A549 (cell line): ENCODE measurements around the gene RBM4B. TPM values are rescaled to one million over a fixed set of nuclear protein-coding genes. Genes with fewer than 3 reads are reported as not detected.

Source experiments
- ATAC-seq, 2 experiments: fragments of 200-7000 bp in 1 of 2; fragments of >200 bp in 1 of 2; cut with Nextera tagmentation in 1 of 2; cut with Tn5 transposase in 1 of 2; 3 replicates each; pipeline versions ENCODE4 v1.8.0 to v1.9.1; 2018 to 2020; ENCODE audit warnings: mild to moderate bottlenecking in 1 of 2, moderate library complexity in 1 of 2
- CTCF ChIA-PET: fragments of 300-600 bp; sonication (Branson Sonifier 250); formaldehyde crosslinking; extraction: SDS; loops from one replicate; lab custom pipeline; 2021; ENCODE audit warnings: antibody characterized with exemption, inconsistent platforms; lab: Yijun Ruan, JAX
- POLR2A ChIA-PET: fragments of 350-600 bp; formaldehyde crosslinking; extraction: SDS; loops from one replicate; lab custom pipeline; 2021; ENCODE audit warnings: antibody characterized with exemption, inconsistent platforms; lab: Yijun Ruan, JAX
- DNase-seq, 2 experiments: peaks; one replicate each; pipeline versions ENCODE4 v3.0.0 to v3.0.0-alpha.2; 2011 to 2016; ENCODE audit warnings: low read depth in 1 of 2, low spot score in 1 of 2
- FAIRE-seq: peaks from 2 replicates; lab custom pipeline; 2011; peaks lifted over from hg19 to GRCh38; lab: Jason Lieb, UNC
- H3K27ac ChIP-seq, 2 experiments: fragments of >200 bp; sonication (Bioruptor Twin); formaldehyde crosslinking; 3 replicates each; pipeline ENCODE4 v1.5.1; 2016 to 2017
- H3K4me1 ChIP-seq: fragments of >200 bp; sonication (Bioruptor Twin); formaldehyde crosslinking; 3 replicates; pipeline ENCODE4 v1.6.1; 2016
- H3K4me2 ChIP-seq: fragments of >200 bp; sonication (Bioruptor Twin); formaldehyde crosslinking; 3 replicates; pipeline ENCODE4 v1.6.1; 2016
- H3K4me3 ChIP-seq: fragments of >200 bp; sonication (Bioruptor Twin); formaldehyde crosslinking; 3 replicates; pipeline ENCODE4 v1.5.1; 2016
- H3K9me3 ChIP-seq: fragments of >200 bp; sonication (Bioruptor Twin); formaldehyde crosslinking; 3 replicates; pipeline ENCODE4 v1.6.1; 2016
- EHMT2 ChIP-seq: fragments of 200-600 bp; sonication (generic); IDR thresholded peaks from 2 replicates; pipeline ENCODE4 v1.6.1; 2016; ENCODE audit warnings: antibody characterized with exemption, low read depth, mild to moderate bottlenecking, moderate library complexity
- GATA3 ChIP-seq: IDR thresholded peaks from 2 replicates; pipeline ENCODE4 v1.6.1; 2012; ENCODE audit warnings: borderline replicate concordance
- HDAC2 ChIP-seq: fragments of 200-600 bp; sonication (generic); IDR thresholded peaks from 2 replicates; pipeline ENCODE4 v1.6.1; 2016
- HOXB13 ChIP-seq: fragments of 250-450 bp; sonication (Bioruptor Pico); IDR thresholded peaks from 2 replicates; pipeline ENCODE4 v1.5.0; 2020; ENCODE audit warnings: low read depth, mild to moderate bottlenecking, moderate library complexity
- KDM1A ChIP-seq: fragments of 200-600 bp; sonication (generic); IDR thresholded peaks from 2 replicates; pipeline ENCODE4 v1.6.1; 2016; ENCODE audit warnings: low read depth, mild to moderate bottlenecking
- KDM5A ChIP-seq: fragments of 200-600 bp; sonication (generic); IDR thresholded peaks from 2 replicates; pipeline ENCODE4 v1.6.1; 2016; ENCODE audit warnings: antibody characterized with exemption, mild to moderate bottlenecking
- NR3C1 ChIP-seq: fragments of >200 bp; sonication (Bioruptor Twin); formaldehyde crosslinking; IDR thresholded peaks from 3 replicates; pipeline ENCODE4 v1.6.1; 2017
- POLR2A ChIP-seq: IDR thresholded peaks from 2 replicates; pipeline ENCODE4 v1.6.1; 2012; ENCODE audit warnings: mild to moderate bottlenecking, low read length
- RAD21 ChIP-seq, 2 experiments: fragments of >200 bp in 1 of 2; sonication (Bioruptor Twin) in 1 of 2; formaldehyde crosslinking in 1 of 2; IDR thresholded peaks in 1 of 2; conservative IDR thresholded peaks in 1 of 2; 2 replicates in 1 of 2; 3 replicates in 1 of 2; pipeline ENCODE4 v1.6.1; 2012 to 2018; ENCODE audit warnings: inconsistent platforms in 1 of 2
- RARB ChIP-seq: fragments of 250-450 bp; sonication (Bioruptor Pico); IDR thresholded peaks from 2 replicates; pipeline ENCODE4 v1.8.0; 2021; ENCODE audit warnings: mild to moderate bottlenecking, moderate library complexity
- RCOR1 ChIP-seq: fragments of 150-350 bp; IDR thresholded peaks from 2 replicates; pipeline ENCODE4 v1.6.1; 2014; ENCODE audit warnings: antibody characterized with exemption, low read length, low read depth
- TFCP2L1 ChIP-seq: fragments of 250-450 bp; sonication (Bioruptor Pico); IDR thresholded peaks from 2 replicates; pipeline ENCODE4 v1.5.0; 2021; ENCODE audit warnings: mild to moderate bottlenecking
- TP53 ChIP-seq: fragments of 250-450 bp; sonication (Bioruptor Pico); IDR thresholded peaks from 2 replicates; pipeline ENCODE4 v1.5.0; 2021; ENCODE audit warnings: mild to moderate bottlenecking, moderate library complexity
- ZC3H11A ChIP-seq: fragments of 450-650 bp; IDR thresholded peaks from 2 replicates; pipeline ENCODE4 v1.6.1; 2014; ENCODE audit warnings: antibody characterized with exemption, mild to moderate bottlenecking
- ZSCAN20 ChIP-seq: fragments of 250-450 bp; sonication (Bioruptor Pico); IDR thresholded peaks from 2 replicates; pipeline ENCODE4 v1.8.0; 2022; ENCODE audit warnings: mild to moderate bottlenecking, moderate library complexity
- WGBS: methylation state at CpG from one replicate; pipeline ENCODE4 v1.1.6; 2017; ENCODE audit errors: missing lambda C conversion rate; 5-methylcytosine and 5-hydroxymethylcytosine counted together
- polyA plus RNA-seq, 4 experiments: library from polyadenylated mRNA; depleted of rRNA in 3 of 4; stranded (reverse); fragments of >200 nt; fragmentation: RNase III in 1 of 4; extraction: RNeasy Plus Mini Kit Qiagen cat#74134 plus additional on column Dnase treatment in 1 of 4; gene quantifications; 2 replicates in 3 of 4; 3 replicates in 1 of 4; pipeline ENCODE4 v1.2.3, GENCODE V29; 2011 to 2017
- TF ChIP-seq, protein P1 (sequence below): fragments of >200 bp; sonication (Bioruptor Twin); formaldehyde crosslinking; IDR thresholded peaks from 2 replicates; pipeline ENCODE4 v1.6.1; 2016
- TF ChIP-seq, protein P2 (sequence below): IDR thresholded peaks from 2 replicates; pipeline ENCODE4 v1.6.1; 2012

Gene RBM4B
- polyA plus RNA-seq, 2 of the 4 experiments (the other 2 are of a cell fraction), result 28.0 to 32.7 TPM

DNA sequence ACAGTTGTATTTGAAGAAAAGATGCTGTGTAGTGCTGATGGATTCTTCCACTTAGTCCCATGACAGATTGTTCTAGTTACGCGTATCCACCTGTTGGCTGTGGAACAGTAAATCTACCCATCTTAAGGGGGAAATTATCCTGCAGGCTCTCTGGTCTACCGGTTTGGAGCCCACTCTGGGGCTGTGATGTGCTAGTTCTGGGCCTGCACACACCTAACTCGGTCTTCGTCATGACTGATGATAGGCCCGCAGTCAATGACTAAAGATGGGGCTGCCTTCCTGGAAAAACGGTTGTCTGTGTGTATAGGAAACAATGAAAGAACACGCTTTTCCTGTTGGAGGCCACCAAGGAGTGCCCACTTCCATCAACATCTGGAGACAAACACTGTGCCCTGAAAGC lies 6.2 kb upstream of the RBM4B start:
- WGBS, result 94% methylated on average over 8 of the region's 8 CpGs
- H3K9me3 ChIP-seq, result no peaks in the 10 kb centered on the region
- POLR2A ChIA-PET, result no interaction called here
- peaks cover 2% of the 10 kb centered on the region; the same call in 1 of the 3 replicates for H3K4me1 ChIP-seq
- H3K4me2 ChIP-seq, result no peak overlapping the region
- FAIRE-seq (no peak), DNase-seq (no peak), ATAC-seq (no peak)
- H3K27ac ChIP-seq, result no peak overlapping the region
- CTCF ChIA-PET, result interaction anchor here (1.2 kb wide), 1 partner anchor 11 kb away, joined by 5 read pairs; no protein-coding TSS in a partner anchor
- no peak overlapping the region for H3K4me3 ChIP-seq
- TF ChIP-seq KDM1A, result no peak
- TF ChIP-seq EHMT2, result no peak

DNA sequence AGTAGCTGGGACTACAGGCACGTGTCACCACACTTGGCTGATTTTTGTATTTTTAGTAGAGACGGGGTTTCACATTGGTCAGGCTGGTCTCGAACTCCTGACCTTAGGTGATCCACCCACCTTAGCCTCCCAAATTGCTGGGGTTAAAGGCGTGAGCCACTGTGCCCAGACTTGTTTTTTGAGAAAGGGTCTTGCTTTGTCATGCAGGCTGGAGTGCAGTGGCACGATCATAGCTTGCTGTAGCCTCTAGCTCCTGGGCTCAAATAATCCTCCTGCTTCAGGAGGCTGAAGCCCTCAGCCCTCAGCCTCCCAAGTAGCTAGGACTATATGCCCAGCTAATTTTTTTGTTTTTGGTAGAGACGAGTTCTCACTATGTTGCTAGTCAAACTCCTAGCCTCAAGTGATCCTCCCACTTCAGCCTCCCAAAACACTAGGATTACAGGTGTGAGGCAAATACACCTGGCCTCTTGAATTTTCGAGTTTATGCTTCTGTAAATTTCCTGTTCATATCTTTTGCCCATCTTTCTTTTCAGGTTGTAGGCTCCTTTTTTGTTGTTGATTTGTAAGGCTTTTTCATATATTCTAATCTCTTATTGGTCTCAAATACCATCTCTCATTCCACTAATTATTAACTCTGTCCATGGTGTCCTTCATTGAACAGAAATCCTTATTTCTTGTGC lies 3.4 kb upstream of the RBM4B start:
- DNase-seq, result no peak
- WGBS, result 78% methylated on average over 7 of the region's 7 CpGs
- no peaks in the 10 kb centered on the region for H3K9me3 ChIP-seq

DNA sequence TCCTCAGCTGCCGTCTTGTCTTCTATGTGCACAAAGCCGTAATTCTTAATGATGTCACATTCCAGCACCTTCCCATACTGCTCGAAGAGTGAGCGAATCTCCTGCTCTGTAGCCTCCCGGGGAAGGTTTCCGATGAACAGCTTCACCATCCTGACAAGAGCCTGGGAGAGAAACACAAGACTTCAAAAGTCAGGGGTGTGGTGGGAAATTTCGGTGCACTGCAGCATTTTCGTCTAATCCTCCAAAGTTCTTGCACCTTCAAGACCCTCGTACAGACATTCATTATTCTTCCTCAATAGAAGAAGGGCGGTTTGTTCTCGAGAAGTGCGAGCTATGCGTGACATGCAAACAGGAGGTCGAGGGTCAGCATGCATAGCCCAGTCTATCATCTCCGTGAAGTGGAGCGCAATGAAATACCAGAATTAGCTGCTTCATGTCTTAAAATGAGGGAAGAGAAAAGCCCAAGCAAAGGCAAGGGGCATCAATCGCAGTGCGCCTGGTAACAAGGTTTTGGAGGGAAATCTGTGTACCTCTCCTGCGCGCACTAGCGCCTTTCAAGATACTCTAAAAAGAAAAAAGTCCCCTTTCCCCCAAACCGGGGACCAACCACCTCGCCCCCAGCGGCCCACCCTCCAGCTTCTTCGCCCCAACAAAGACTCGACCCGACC lies 622 bp downstream of the RBM4B start:
- ChIA-PET CTCF (interaction anchor here (0.6 to 5.7 kb wide), 15 partner anchors 9 to 288 kb away, joined by 3 to 63 read pairs (median 7); partner anchors contain the start of genes CCDC87, CCS, MRPL11 and NPAS4), POLR2A (interaction anchor here (0.7 to 2.6 kb wide), 16 partner anchors 8 to 291 kb away, joined by 3 to 23 read pairs (median 8); partner anchors contain the start of genes ACTN3, DPP3, MRPL11 and RBM14)
- 46% methylated on average over 23 of the region's 27 CpGs for WGBS
- Histone ChIP-seq H3K4me2 (peak overlapping the region; percentile 70), H3K4me3 (peak overlapping the region; percentile 72), H3K4me1 (peaks cover 26% of the 10 kb centered on the region), H3K27ac (peak overlapping the region; percentile 94 to 98), H3K9me3 (no peaks in the 10 kb centered on the region)
- DNase-seq (no peak), FAIRE-seq (no peak), ATAC-seq (no peak)
- TF ChIP-seq RARB (CRISPR knock-in tag), result no peak
- TF ChIP-seq ZC3H11A, result no peak
- no peak for TF ChIP-seq RCOR1
- no peak for TF ChIP-seq EHMT2
- TF ChIP-seq RAD21 (conservative IDR thresholded peaks at IDR 0.05 in 1 of 2, IDR thresholded peaks at IDR 0.05 in 1 of 2), result no peak
- no peak for TF ChIP-seq NR3C1
- TF ChIP-seq HOXB13 (CRISPR knock-in tag), result no peak
- no peak for TF ChIP-seq TP53 (CRISPR knock-in tag)
- TF ChIP-seq, protein P1, sequence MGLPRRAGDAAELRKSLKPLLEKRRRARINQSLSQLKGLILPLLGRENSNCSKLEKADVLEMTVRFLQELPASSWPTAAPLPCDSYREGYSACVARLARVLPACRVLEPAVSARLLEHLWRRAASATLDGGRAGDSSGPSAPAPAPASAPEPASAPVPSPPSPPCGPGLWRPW, result no peak
- TF ChIP-seq ZSCAN20, result no peak
- no peak for TF ChIP-seq GATA3
- TF ChIP-seq POLR2A, result no peak
- TF ChIP-seq, protein P2, sequence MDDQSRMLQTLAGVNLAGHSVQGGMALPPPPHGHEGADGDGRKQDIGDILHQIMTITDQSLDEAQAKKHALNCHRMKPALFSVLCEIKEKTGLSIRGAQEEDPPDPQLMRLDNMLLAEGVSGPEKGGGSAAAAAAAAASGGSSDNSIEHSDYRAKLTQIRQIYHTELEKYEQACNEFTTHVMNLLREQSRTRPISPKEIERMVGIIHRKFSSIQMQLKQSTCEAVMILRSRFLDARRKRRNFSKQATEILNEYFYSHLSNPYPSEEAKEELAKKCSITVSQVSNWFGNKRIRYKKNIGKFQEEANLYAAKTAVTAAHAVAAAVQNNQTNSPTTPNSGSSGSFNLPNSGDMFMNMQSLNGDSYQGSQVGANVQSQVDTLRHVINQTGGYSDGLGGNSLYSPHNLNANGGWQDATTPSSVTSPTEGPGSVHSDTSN, result no peak

More for the DNA sequence above, 3.4 kb upstream of the RBM4B start:
- H3K4me2 ChIP-seq, result no peak overlapping the region
- H3K4me1 ChIP-seq, result peaks cover 14% of the 10 kb centered on the region
- H3K4me3 ChIP-seq, result no peak overlapping the region
- no peak for ATAC-seq
- TF ChIP-seq HDAC2 (no peak), KDM5A (no peak), TFCP2L1 (CRISPR knock-in tag) (no peak)
- TF ChIP-seq, protein P2, result no peak
- ChIA-PET POLR2A (no interaction called here), CTCF (interaction anchor here (1.8 to 5.7 kb wide), 6 partner anchors 12 to 273 kb away, joined by 6 to 63 read pairs (median 16); no protein-coding TSS in a partner anchor)
- H3K27ac ChIP-seq, result no peak overlapping the region
- no peak for FAIRE-seq
